ENCODE data around the gene OR2T27. TPM values are rescaled to one million over a fixed set of nuclear protein-coding genes. Genes with fewer than 3 reads are reported as not detected.
"Not testable (repeated sequence)": the region's sequence is repeated elsewhere in the genome, so short reads cannot be mapped to it uniquely, and the experiment has no call there.

The OR2T27 gene
- polyA plus RNA-seq, 4 donors, result not detected

- not testable (repeated sequence) for DNase-seq; H3K27me3 ChIP-seq (ENCODE audit: control insufficient read depth in 3 of 3, insufficient read depth in 3 of 3, low read length in 3 of 3); FAIRE-seq; H3K9me3 ChIP-seq (ENCODE audit: control insufficient read depth in 2 of 2, insufficient read depth in 1 of 2, low read depth in 1 of 2, low read length in 1 of 2); H3K4me3 ChIP-seq (ENCODE audit: low read depth in 1 of 3, low read length in 3 of 3); H3K27ac ChIP-seq (ENCODE audit: low read depth in 1 of 3, low read length in 2 of 3); H3K36me3 ChIP-seq (ENCODE audit: control insufficient read depth in 3 of 3, insufficient read depth in 2 of 3, low read depth in 1 of 3, low read length in 3 of 3); H3K4me1 ChIP-seq (ENCODE audit: control insufficient read depth in 3 of 3, insufficient read depth in 2 of 3, low read depth in 1 of 3, low read length in 2 of 3)
- no CpG with 5 or more reads among the region's 2 CpGs for WGBS, 3 donors
Measured at GRCh38 chr1:248634991-248635390, 20.3 kb downstream of the OR2T27 start, which contains the start of gene OR2T11. Gene OR2T11 (minus strand): TSS chr1:248635091. CDS start chr1:248627128, 7,963 bp downstream.

- Histone ChIP-seq H3K4me3 (ENCODE audit: low read depth in 1 of 3, low read length in 3 of 3) (no peak overlapping the region), H3K27ac (ENCODE audit: low read depth in 1 of 3, low read length in 2 of 3) (peak overlapping the region in 2 of 3 donors; percentile 34 to 38), H3K27me3 (ENCODE audit: control insufficient read depth in 3 of 3, insufficient read depth in 3 of 3, low read length in 3 of 3) (no peaks in the 10 kb centered on the region), H3K9me3 (ENCODE audit: control insufficient read depth in 2 of 2, insufficient read depth in 1 of 2, low read depth in 1 of 2, low read length in 1 of 2) (no peaks in the 10 kb centered on the region), H3K4me1 (ENCODE audit: control insufficient read depth in 3 of 3, insufficient read depth in 2 of 3, low read depth in 1 of 3, low read length in 2 of 3) (no peaks in the 10 kb centered on the region), H3K36me3 (ENCODE audit: control insufficient read depth in 3 of 3, insufficient read depth in 2 of 3, low read depth in 1 of 3, low read length in 3 of 3) (no peaks in the 10 kb centered on the region)
- FAIRE-seq (no peak), DNase-seq (peak; percentile 72 to 86)
- 9 to 55% (median 28%) methylated on average over 7 of the region's 7 CpGs for WGBS, 3 donors
Measured at GRCh38 chr1:248631354-248632008, 23.8 kb downstream of the OR2T27 start.

- DNase-seq (no peak), FAIRE-seq (no peak)
- Histone ChIP-seq H3K4me3 (ENCODE audit: low read depth in 1 of 3, low read length in 3 of 3) (no peak overlapping the region), H3K27me3 (ENCODE audit: control insufficient read depth in 3 of 3, insufficient read depth in 3 of 3, low read length in 3 of 3) (no peaks in the 10 kb centered on the region), H3K4me1 (ENCODE audit: control insufficient read depth in 3 of 3, insufficient read depth in 2 of 3, low read depth in 1 of 3, low read length in 2 of 3) (no peaks in the 10 kb centered on the region), H3K36me3 (ENCODE audit: control insufficient read depth in 3 of 3, insufficient read depth in 2 of 3, low read depth in 1 of 3, low read length in 3 of 3) (no peaks in the 10 kb centered on the region), H3K27ac (ENCODE audit: low read depth in 1 of 3, low read length in 2 of 3) (no peak overlapping the region), H3K9me3 (ENCODE audit: control insufficient read depth in 2 of 2, insufficient read depth in 1 of 2, low read depth in 1 of 2, low read length in 1 of 2) (no peaks in the 10 kb centered on the region)
- WGBS, 3 donors, result 81 to 84% (median 82%) methylated on average over 2 of the region's 2 CpGs
Measured at GRCh38 chr1:248630551-248630950, 24.8 kb downstream of the OR2T27 start.

GRCh38 chr1:248627971-248628844, 27.1 kb downstream of the OR2T27 start:
- no peak for FAIRE-seq
- Histone ChIP-seq H3K36me3 (ENCODE audit: control insufficient read depth in 3 of 3, insufficient read depth in 2 of 3, low read depth in 1 of 3, low read length in 3 of 3) (no peaks in the 10 kb centered on the region), H3K4me1 (ENCODE audit: control insufficient read depth in 3 of 3, insufficient read depth in 2 of 3, low read depth in 1 of 3, low read length in 2 of 3) (no peaks in the 10 kb centered on the region), H3K9me3 (ENCODE audit: control insufficient read depth in 2 of 2, insufficient read depth in 1 of 2, low read depth in 1 of 2, low read length in 1 of 2) (no peaks in the 10 kb centered on the region), H3K27ac (ENCODE audit: low read depth in 1 of 3, low read length in 2 of 3) (no peak overlapping the region), H3K4me3 (ENCODE audit: low read depth in 1 of 3, low read length in 3 of 3) (no peak overlapping the region), H3K27me3 (ENCODE audit: control insufficient read depth in 3 of 3, insufficient read depth in 3 of 3, low read length in 3 of 3) (no peaks in the 10 kb centered on the region)
- WGBS, 3 donors, result 78 to 82% (median 79%) methylated on average over 9 of the region's 9 CpGs
- DNase-seq, result no peak

GRCh38 chr1:248625971-248626370, 29.4 kb downstream of the OR2T27 start:
- Histone ChIP-seq H3K4me3 (ENCODE audit: low read depth in 1 of 3, low read length in 3 of 3) (no peak overlapping the region), H3K27me3 (ENCODE audit: control insufficient read depth in 3 of 3, insufficient read depth in 3 of 3, low read length in 3 of 3) (no peaks in the 10 kb centered on the region), H3K4me1 (ENCODE audit: control insufficient read depth in 3 of 3, insufficient read depth in 2 of 3, low read depth in 1 of 3, low read length in 2 of 3) (no peaks in the 10 kb centered on the region), H3K9me3 (ENCODE audit: control insufficient read depth in 2 of 2, insufficient read depth in 1 of 2, low read depth in 1 of 2, low read length in 1 of 2) (no peaks in the 10 kb centered on the region), H3K36me3 (ENCODE audit: control insufficient read depth in 3 of 3, insufficient read depth in 2 of 3, low read depth in 1 of 3, low read length in 3 of 3) (no peaks in the 10 kb centered on the region), H3K27ac (ENCODE audit: low read depth in 1 of 3, low read length in 2 of 3) (no peak overlapping the region)
- 77 to 79% (median 78%) methylated on average over 5 of the region's 5 CpGs for WGBS, 3 donors
- DNase-seq (no peak), FAIRE-seq (no peak)

- DNase-seq (no peak), FAIRE-seq (no peak)
- Histone ChIP-seq H3K4me3 (ENCODE audit: low read depth in 1 of 3, low read length in 3 of 3) (no peak overlapping the region), H3K27me3 (ENCODE audit: control insufficient read depth in 3 of 3, insufficient read depth in 3 of 3, low read length in 3 of 3) (no peaks in the 10 kb centered on the region), H3K36me3 (ENCODE audit: control insufficient read depth in 3 of 3, insufficient read depth in 2 of 3, low read depth in 1 of 3, low read length in 3 of 3) (no peaks in the 10 kb centered on the region), H3K9me3 (ENCODE audit: control insufficient read depth in 2 of 2, insufficient read depth in 1 of 2, low read depth in 1 of 2, low read length in 1 of 2) (no peaks in the 10 kb centered on the region), H3K4me1 (ENCODE audit: control insufficient read depth in 3 of 3, insufficient read depth in 2 of 3, low read depth in 1 of 3, low read length in 2 of 3) (no peaks in the 10 kb centered on the region), H3K27ac (ENCODE audit: low read depth in 1 of 3, low read length in 2 of 3) (no peak overlapping the region)
- WGBS, 3 donors, result 61 to 70% (median 65%) methylated on average over 4 of the region's 4 CpGs
Measured at GRCh38 chr1:248625166-248625565, 30.2 kb downstream of the OR2T27 start.

- Histone ChIP-seq H3K27ac (ENCODE audit: low read depth in 1 of 3, low read length in 2 of 3) (no peak overlapping the region), H3K27me3 (ENCODE audit: control insufficient read depth in 3 of 3, insufficient read depth in 3 of 3, low read length in 3 of 3) (no peaks in the 10 kb centered on the region), H3K4me3 (ENCODE audit: low read depth in 1 of 3, low read length in 3 of 3) (no peak overlapping the region), H3K9me3 (ENCODE audit: control insufficient read depth in 2 of 2, insufficient read depth in 1 of 2, low read depth in 1 of 2, low read length in 1 of 2) (no peaks in the 10 kb centered on the region), H3K4me1 (ENCODE audit: control insufficient read depth in 3 of 3, insufficient read depth in 2 of 3, low read depth in 1 of 3, low read length in 2 of 3) (no peaks in the 10 kb centered on the region), H3K36me3 (ENCODE audit: control insufficient read depth in 3 of 3, insufficient read depth in 2 of 3, low read depth in 1 of 3, low read length in 3 of 3) (no peaks in the 10 kb centered on the region)
- 43 to 56% (median 43%) methylated on average over 4 of the region's 4 CpGs for WGBS, 3 donors
- FAIRE-seq (peak; percentile 81), DNase-seq (peak; percentile 53 to 60)
Measured at GRCh38 chr1:248622570-248623001, 32.7 kb downstream of the OR2T27 start.

- 70 to 78% (median 74%) methylated on average over 7 of the region's 7 CpGs for WGBS, 3 donors
- no peaks in the 10 kb centered on the region for H3K9me3 ChIP-seq (ENCODE audit: control insufficient read depth in 2 of 2, insufficient read depth in 1 of 2, low read depth in 1 of 2, low read length in 1 of 2)
Measured at GRCh38 chr1:248621770-248622169, 33.6 kb downstream of the OR2T27 start.

More at GRCh38 chr1:248621770-248622169, 33.6 kb downstream of the OR2T27 start:
- no peaks in the 10 kb centered on the region for H3K4me1 ChIP-seq (ENCODE audit: control insufficient read depth in 3 of 3, insufficient read depth in 2 of 3, low read depth in 1 of 3, low read length in 2 of 3)
- H3K4me3 ChIP-seq (ENCODE audit: low read depth in 1 of 3, low read length in 3 of 3), result no peak overlapping the region
- FAIRE-seq (no peak), DNase-seq (no peak)
- no peaks in the 10 kb centered on the region for H3K36me3 ChIP-seq (ENCODE audit: control insufficient read depth in 3 of 3, insufficient read depth in 2 of 3, low read depth in 1 of 3, low read length in 3 of 3)
- H3K27ac ChIP-seq (ENCODE audit: low read depth in 1 of 3, low read length in 2 of 3), result no peak overlapping the region
- H3K27me3 ChIP-seq (ENCODE audit: control insufficient read depth in 3 of 3, insufficient read depth in 3 of 3, low read length in 3 of 3), result no peaks in the 10 kb centered on the region

Data from small intestine (tissue), 7 donors.